ENCODE measurements around the gene STK24. TPM values are rescaled to one million over a fixed set of nuclear protein-coding genes. Genes with fewer than 3 reads are reported as not detected.

Gene STK24
- total RNA-seq, 2 donors from 2014 or later, result 115 to 125 TPM

DNA sequence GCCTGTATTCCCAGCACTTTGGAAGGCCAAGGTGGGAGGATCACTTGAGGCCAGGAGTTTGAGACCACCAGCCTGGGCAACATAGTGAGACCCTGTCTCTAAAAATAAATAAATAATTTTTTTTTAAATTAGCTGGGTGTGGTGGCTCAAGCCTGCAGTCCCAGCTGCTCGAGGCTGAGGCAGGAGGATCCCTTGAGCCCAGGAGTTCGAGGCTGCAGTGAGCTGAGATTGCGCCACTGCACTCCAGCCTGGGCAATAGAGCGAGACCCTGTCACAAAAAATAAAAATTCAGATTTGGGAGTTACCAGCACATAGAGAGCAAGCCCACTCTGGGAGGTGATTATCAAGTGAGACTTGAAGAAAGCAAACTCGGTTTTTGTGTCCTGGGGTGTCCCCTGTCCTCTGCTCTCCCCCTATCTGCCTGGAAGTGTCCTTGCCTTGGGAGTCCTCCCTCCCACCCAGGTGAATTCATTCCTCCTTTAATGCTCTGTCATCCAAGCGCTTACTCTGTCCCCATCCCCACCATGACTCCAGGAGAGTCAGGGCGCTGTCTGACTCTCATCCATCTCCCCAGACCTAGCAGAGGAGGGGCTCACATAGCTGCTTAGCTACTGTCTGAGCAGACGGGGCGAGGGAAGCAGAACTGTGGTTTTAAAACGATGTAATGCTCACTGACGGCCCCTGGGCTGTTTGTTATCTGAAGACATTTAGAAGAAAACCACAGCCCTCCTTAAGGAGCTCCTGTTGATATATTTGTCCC lies 146.8 kb downstream of the STK24 start:
- Histone ChIP-seq H3K9me3 (ENCODE audit: control insufficient read depth, low read length) (no peaks in the 10 kb centered on the region), H3K27me3 (ENCODE audit: control insufficient read depth, insufficient read depth, low read length, poor library complexity, severe bottlenecking) (no peaks in the 10 kb centered on the region), H3K36me3 (ENCODE audit: control insufficient read depth, insufficient read depth, low read length) (peaks cover 76% of the 10 kb centered on the region), H3K4me3 (ENCODE audit: low read length) (no peak overlapping the region), H3K4me1 (ENCODE audit: control insufficient read depth, insufficient read depth, low read length) (no peaks in the 10 kb centered on the region), H3K9ac (ENCODE audit: extremely low read depth, low read length, poor library complexity, severe bottlenecking) (no peak overlapping the region), H3K27ac (ENCODE audit: low read depth, low read length) (no peak overlapping the region)
- Mint-ChIP-seq H3K9me3 (no peaks in the 10 kb centered on the region), H3K27me3 (ENCODE audit: insufficient read depth) (no peaks in the 10 kb centered on the region), H3K4me3 (no peak overlapping the region), H3K4me1 (peaks cover 6% of the 10 kb centered on the region), H3K27ac (peak overlapping the region; percentile 72), H3K36me3 (ENCODE audit: low read depth) (peaks cover 72% of the 10 kb centered on the region)
- WGBS, 2 experiments (ENCODE audit: insufficient coverage in 1 of 2, insufficient read length in 1 of 2), result 89 to 96% methylated on average over 5 to 11 of the region's 11 CpGs
- TF ChIP-seq, protein P1, sequence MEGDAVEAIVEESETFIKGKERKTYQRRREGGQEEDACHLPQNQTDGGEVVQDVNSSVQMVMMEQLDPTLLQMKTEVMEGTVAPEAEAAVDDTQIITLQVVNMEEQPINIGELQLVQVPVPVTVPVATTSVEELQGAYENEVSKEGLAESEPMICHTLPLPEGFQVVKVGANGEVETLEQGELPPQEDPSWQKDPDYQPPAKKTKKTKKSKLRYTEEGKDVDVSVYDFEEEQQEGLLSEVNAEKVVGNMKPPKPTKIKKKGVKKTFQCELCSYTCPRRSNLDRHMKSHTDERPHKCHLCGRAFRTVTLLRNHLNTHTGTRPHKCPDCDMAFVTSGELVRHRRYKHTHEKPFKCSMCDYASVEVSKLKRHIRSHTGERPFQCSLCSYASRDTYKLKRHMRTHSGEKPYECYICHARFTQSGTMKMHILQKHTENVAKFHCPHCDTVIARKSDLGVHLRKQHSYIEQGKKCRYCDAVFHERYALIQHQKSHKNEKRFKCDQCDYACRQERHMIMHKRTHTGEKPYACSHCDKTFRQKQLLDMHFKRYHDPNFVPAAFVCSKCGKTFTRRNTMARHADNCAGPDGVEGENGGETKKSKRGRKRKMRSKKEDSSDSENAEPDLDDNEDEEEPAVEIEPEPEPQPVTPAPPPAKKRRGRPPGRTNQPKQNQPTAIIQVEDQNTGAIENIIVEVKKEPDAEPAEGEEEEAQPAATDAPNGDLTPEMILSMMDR (conservative IDR thresholded peaks at IDR 0.05), result no peak
- DNase-seq, result no peak

DNA sequence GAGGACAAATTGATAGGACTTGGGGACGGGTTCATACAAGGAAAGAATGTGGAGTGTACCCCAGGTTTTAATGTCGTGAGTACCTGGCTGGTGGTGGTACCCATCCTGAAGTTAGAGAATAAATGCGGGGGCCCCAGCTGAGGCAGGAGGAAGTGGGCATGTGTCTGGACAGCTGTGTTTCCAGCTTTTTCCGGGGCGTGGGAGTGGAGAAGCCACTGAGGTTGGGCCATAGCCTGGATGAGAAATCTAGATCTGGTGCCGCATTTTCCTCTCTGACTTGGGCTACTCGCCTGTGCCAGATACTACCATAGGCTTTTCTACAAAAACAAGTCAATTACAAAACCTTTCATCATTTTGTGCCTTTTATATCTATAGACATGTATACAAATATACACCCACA lies 147.4 kb downstream of the STK24 start:
- Histone ChIP-seq H3K27me3 (ENCODE audit: control insufficient read depth, insufficient read depth, low read length, poor library complexity, severe bottlenecking) (no peaks in the 10 kb centered on the region), H3K27ac (ENCODE audit: low read depth, low read length) (no peak overlapping the region), H3K36me3 (ENCODE audit: control insufficient read depth, insufficient read depth, low read length) (peaks cover 80% of the 10 kb centered on the region), H3K4me3 (ENCODE audit: low read length) (no peak overlapping the region), H3K9me3 (ENCODE audit: control insufficient read depth, low read length) (no peaks in the 10 kb centered on the region), H3K4me1 (ENCODE audit: control insufficient read depth, insufficient read depth, low read length) (no peaks in the 10 kb centered on the region), H3K9ac (ENCODE audit: extremely low read depth, low read length, poor library complexity, severe bottlenecking) (no peak overlapping the region)
- Mint-ChIP-seq H3K36me3 (ENCODE audit: low read depth) (peaks cover 76% of the 10 kb centered on the region), H3K27ac (peak overlapping the region; percentile 67), H3K9me3 (no peaks in the 10 kb centered on the region), H3K4me3 (no peak overlapping the region), H3K27me3 (ENCODE audit: insufficient read depth) (no peaks in the 10 kb centered on the region), H3K4me1 (peaks cover 6% of the 10 kb centered on the region)
- DNase-seq, result no peak
- TF ChIP-seq, protein P1 (conservative IDR thresholded peaks at IDR 0.05), result no peak
- WGBS, 2 experiments (ENCODE audit: insufficient coverage in 1 of 2, insufficient read length in 1 of 2), result 96 to 98% methylated on average over 6 to 7 of the region's 7 CpGs

DNA sequence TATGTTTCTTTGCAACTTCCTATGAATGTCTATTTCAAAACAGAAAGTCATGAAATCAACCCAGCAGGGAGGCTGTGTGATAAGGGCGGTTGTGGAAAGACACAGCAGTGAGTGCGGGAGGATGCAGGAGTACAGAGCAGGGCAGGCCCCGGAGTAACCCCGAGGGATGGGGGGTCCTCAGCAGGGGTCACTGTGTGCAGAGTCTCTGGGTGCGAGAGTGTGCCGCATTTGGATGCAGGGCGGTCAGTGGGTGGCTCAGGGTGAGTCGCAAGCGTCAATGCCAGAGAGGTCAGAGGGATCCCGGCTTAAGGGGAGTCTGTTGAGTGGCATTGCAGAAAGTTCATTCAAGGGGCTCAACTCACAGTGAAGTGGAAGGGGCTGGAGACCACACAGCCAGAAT lies 147.8 kb downstream of the STK24 start:
- Mint-ChIP-seq H3K4me1 (peaks cover 6% of the 10 kb centered on the region), H3K36me3 (ENCODE audit: low read depth) (peaks cover 80% of the 10 kb centered on the region), H3K9me3 (no peaks in the 10 kb centered on the region), H3K4me3 (no peak overlapping the region), H3K27ac (peak overlapping the region; percentile 67), H3K27me3 (ENCODE audit: insufficient read depth) (no peaks in the 10 kb centered on the region)
- no peak for DNase-seq
- Histone ChIP-seq H3K4me1 (ENCODE audit: control insufficient read depth, insufficient read depth, low read length) (no peaks in the 10 kb centered on the region), H3K9me3 (ENCODE audit: control insufficient read depth, low read length) (no peaks in the 10 kb centered on the region), H3K4me3 (ENCODE audit: low read length) (no peak overlapping the region), H3K27ac (ENCODE audit: low read depth, low read length) (no peak overlapping the region), H3K36me3 (ENCODE audit: control insufficient read depth, insufficient read depth, low read length) (peaks cover 84% of the 10 kb centered on the region), H3K9ac (ENCODE audit: extremely low read depth, low read length, poor library complexity, severe bottlenecking) (no peak overlapping the region), H3K27me3 (ENCODE audit: control insufficient read depth, insufficient read depth, low read length, poor library complexity, severe bottlenecking) (no peaks in the 10 kb centered on the region)
- TF ChIP-seq, protein P1 (conservative IDR thresholded peaks at IDR 0.05), result no peak
- WGBS, 2 experiments (ENCODE audit: insufficient coverage in 1 of 2, insufficient read length in 1 of 2), result 86 to 96% methylated on average over 5 to 10 of the region's 10 CpGs

Data from endodermal cell (in vitro differentiated cells).